Inferior parietal cortex (tissue), 1 donor: Measurements from ENCODE around the gene PARP14.
"Not testable (repeated sequence)": the region's sequence is repeated elsewhere in the genome, so short reads cannot be mapped to it uniquely, and the experiment has no call there.

ENCODE experiments used
- DNase-seq: peaks from one replicate; pipeline ENCODE4 v3.0.0-alpha.2; 2016; ENCODE audit errors: extremely low spot score

Gene PARP14

DNA sequence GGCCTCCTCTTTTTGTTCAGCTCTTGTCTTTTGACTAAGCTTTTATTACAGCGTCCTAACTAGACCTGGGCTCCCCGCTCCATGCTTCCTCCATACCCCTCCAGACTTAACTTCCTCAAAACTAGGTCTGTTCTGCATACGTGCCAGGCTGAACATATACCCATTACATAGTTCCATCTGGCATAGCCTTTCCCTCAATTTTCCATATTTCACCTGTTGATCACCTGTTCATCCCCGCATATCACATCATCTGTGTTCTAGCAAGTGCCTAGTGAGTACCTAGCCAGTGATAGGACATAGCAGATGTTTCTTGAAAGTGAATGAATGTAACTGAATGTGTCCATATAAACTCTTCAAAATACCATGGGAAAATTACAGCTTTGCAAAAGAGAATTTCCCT lies 36.0 kb downstream of the PARP14 start:
- DNase-seq: no peak

DNA sequence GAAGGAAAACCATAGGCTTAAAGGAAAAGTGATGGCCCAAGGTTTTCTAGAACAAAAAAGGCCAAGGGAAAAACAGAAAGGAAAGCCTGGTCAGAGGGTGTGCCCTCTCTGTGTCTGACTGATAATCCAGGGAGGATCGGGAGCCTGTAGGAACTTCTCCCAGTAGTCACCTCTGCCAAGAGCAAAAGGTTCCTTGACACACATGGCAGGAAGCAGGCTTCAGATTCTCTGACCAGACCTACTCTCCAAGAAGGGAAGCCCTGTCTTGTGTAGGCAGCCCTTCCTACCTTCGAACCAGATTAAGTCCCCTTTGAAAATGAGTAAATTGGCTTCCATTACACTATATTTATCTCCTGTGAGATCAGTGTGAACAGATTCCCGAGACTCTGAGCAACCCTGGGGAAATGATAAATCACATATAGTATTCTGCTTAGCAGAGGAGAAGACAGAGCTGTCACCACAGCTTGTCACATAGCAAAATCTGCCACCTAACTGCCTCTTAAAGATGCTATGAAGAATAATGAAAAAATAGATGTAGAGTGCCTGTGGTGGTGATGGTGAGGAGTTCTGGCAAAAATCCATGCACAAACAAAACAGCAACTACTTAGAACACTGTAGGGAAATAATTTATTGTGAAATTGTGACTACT lies 38.8 kb downstream of the PARP14 start:
- no peak for DNase-seq

DNA sequence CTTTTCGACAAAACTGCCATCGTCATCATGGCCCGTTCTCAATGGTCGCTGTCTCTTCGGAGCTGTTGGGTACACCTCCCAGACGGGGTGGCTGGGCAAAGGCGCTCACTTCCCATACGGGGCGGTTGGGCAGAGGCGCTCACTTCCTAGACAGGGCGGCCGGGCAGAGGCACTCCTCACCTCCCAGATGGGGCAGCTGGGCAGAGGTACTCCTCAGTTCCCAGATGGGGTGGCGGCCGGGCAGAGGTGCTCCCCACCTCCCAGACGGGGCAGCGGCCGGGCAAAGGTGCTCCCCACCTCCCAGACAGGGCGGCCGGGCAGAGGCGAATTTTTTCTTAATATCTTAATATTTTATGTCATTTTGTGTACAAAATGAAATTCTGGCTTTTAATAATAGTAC lies 44.5 kb downstream of the PARP14 start:
- no peak for DNase-seq

GRCh38 chr3:122727294-122727693 lies 46.7 kb downstream of the PARP14 start:
- no peak for DNase-seq

DNA sequence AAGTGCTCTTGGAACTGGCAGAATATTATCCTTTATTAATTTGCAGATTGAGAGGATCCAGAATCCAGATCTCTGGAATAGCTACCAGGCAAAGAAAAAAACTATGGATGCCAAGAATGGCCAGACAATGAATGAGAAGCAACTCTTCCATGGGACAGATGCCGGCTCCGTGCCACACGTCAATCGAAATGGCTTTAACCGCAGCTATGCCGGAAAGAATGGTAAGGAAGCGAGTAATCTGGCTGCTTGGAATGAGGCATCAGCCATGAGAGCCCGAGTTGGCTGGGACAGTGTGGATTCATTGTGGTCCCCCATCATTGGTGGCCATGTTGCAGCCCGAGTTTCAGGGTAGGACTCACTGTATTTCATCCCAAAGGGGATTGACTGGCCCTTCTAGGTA lies 47.1 kb downstream of the PARP14 start:
- DNase-seq: no peak

- no peak for DNase-seq
Observed at GRCh38 chr3:122728186-122728585, 47.5 kb downstream of the PARP14 start.

- no peak for DNase-seq
Observed at GRCh38 chr3:122728756-122729514, 48.3 kb downstream of the PARP14 start.

DNA sequence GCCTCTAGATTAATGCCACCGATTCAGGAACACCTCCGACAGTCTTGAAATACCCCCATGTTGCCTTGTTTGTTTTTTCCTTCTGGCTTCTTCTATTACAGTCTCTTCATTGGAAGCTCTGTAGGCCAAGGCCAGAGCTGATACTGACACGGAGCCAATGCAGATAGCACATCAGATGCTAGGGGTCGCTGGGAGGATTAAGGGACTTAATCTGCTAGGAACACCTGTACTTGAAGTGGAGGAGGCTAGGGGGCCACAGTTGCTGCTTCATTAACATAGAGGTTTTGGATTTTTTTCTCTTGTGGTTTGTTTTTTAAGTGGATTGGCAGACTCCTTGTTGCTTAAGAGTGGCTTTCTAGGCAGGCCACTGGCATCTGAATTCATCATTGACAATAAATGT lies 49.6 kb downstream of the PARP14 start:
- DNase-seq: no peak

DNA sequence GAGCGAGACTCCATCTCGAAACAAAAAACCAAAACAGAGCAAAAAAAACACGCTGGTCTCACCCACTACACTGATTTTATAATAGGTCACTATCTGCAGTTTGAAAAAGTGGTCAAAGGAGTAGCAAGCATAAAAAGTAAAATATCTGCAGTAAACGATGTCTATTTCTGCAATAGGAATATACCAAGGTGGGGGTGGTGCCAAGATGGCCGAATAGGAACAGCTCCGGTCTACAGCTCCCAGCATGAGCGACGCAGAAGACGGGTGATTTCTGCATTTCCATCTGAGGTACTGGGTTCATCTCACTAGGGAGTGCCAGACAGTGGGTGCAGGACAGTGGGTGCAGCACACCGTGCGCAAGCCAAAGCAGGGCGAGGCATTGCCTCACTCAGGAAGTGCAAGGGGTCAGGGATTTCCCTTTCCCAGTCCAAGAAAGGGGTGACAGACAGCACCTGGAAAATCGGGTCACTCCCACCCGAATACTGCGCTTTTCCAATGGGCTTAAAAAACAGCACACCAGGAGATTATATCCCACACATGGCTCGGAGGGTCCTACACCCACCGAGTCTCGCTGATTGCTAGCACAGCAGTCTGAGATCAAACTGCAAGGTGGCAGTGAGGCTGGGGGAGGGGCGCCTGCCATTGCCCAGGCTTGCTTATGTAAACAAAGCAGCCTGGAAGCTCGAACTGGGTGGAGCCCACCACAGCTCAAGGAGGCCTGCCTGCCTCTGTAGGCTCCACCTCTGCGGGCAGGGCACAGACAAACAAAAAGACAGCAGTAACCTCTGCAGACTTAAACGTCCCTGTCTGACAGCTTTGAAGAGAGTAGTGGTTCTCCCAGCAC lies 52.3 kb downstream of the PARP14 start:
- DNase-seq: not testable (repeated sequence)

DNA sequence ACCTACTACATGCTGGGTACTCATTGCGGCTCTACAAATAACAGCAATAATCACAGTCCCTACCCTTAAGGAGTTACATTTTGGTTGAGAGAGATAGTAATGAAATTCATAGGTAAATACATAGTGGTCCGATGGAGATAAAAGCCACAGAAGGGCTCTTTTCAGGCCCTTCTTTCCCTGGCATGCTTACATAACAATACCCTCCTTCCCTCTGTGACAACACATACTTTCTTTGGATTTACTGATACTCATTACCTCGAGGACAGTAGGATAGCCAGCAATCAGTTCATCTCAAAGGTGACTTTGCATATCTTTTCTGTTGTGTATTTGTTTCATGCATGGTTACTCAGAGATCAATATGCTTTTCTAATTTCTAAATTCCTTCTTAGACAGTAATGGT lies 58.5 kb downstream of the PARP14 start:
- no peak for DNase-seq

DNA sequence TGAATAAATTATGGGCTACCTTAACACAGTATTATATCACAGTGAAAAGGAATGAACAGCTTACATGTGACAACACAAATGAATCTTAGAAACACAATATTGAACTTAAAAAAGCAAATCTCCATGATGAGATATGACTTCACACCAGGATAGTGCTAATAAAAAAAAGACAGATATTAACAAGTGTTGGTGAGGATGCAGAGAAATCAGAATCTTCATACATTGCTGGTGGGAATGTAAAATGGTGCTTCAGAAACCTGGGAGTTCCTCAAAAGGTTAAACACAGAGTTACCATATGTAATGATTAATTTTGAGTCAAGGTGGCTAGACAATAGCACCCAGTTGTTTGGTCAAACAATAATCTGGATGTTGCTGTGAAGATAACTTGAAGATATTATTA lies 61.6 kb downstream of the PARP14 start:
- no peak for DNase-seq

DNA sequence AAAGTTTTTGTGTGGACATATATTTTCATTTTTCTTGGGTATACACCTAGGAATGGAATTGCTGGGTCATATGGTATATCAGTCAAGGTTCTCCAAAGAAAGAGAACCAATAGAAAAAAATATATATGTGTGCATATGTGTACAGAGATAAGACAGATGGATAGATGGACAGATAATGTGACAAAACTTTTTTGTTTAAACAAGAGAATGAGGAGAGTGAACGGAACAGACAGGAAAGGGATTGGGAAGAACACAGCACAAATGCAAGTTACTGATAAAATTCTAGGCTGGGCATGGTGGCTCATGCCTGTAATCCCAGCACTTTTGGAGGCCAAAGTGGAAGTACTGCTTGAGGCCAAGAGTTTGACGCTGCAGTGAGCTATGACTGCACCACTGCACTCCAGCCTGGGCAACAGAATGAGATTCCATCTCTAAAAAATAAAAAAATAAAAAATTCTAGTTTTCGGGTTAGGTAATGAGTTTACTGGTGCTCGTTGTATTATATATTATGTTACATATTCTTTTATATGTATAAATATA lies 63.0 kb downstream of the PARP14 start:
- DNase-seq: no peak

GRCh38 chr3:122745369-122746021 lies 64.9 kb downstream of the PARP14 start:
- no peak for DNase-seq

DNA sequence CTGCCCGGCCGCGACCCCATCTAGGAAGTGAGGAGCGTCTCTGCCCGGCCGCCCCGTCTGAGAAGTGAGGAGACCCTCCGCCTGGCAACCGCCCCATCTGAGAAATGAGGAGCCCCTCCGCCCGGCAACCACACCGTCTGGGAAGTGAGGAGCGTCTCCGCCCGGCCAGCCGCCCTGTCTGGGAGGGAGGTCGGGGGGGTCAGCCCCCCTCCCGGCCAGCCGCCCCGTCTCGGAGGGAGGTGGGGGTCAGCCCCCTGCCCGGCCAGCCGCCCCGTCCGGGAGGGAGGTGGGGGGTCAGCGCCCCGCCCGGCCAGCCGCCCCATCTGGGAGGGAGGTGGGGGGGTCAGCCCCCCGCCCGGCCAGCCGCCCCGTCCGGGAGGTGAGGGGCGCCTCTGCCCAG lies 66.7 kb downstream of the PARP14 start:
- DNase-seq: not testable (repeated sequence)

DNA sequence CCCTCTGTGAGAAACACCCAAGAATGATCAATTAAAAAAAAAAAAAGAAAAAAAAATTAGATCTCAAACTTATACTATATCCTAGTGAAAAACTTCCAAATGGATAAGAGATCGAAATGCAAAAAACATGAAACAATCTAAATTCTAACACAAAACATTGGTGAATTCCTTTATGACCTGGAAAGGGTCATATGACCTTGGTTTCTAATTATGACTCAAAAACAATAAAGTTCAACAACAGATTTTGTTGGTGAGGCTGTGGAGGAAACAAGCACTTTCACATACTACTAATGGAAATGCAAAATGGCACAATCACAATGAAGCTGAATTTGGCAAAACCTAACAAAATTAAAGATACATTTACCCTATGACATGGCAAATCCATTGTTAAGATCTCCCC lies 67.7 kb downstream of the PARP14 start:
- DNase-seq: no peak

GRCh38 chr3:122754929-122755328 lies 74.3 kb downstream of the PARP14 start:
- DNase-seq: no peak

DNA sequence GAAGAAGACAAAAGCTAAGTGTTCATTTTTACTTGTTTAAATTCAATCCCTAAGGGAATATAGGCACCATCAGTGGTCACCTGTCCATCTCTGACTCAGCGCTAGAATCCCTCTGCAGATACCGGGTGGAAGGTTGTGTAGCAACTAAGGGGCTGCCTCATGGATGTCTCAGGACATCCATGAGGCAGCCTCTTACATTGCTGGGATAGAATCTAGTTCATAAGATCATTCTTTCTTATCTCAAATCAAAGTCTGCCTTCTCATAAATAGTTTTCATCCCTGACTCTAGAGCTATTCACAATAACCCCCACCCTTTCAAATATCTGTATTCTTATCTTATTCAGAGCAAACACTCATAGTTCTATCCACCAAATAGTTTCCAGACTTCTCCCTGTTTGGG lies 74.9 kb downstream of the PARP14 start:
- DNase-seq: no peak

DNA sequence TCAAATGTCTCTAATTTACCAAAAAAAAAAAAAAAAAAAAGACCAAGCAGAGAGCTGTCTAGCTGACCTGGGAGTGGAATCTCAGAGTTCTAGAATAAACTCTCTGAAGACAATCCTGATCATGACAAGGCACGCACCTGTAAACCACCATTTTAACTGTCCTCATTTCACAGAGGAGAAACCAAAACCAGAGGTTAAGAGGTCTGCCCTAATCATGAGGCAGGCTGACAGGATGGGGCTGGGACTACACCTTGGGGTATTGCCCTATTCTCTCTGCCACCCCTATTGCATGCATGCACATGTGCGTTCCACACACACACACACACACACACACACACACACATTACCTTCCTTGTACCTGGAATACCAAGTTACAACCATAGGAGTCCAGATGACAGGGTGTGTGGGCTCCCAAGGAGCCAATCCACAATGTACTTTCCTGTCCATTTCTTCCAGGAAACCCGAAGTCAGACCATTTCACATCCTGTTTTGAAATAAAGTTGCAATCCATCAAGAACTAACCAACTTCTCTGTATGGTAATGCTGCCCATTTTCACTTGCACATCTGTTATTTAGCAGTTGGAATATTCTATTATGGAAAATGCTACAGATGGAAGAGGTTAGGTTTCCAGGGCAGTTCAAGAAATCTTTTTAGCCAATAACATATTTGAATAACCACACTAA lies 78.4 kb downstream of the PARP14 start:
- DNase-seq: no peak

DNA sequence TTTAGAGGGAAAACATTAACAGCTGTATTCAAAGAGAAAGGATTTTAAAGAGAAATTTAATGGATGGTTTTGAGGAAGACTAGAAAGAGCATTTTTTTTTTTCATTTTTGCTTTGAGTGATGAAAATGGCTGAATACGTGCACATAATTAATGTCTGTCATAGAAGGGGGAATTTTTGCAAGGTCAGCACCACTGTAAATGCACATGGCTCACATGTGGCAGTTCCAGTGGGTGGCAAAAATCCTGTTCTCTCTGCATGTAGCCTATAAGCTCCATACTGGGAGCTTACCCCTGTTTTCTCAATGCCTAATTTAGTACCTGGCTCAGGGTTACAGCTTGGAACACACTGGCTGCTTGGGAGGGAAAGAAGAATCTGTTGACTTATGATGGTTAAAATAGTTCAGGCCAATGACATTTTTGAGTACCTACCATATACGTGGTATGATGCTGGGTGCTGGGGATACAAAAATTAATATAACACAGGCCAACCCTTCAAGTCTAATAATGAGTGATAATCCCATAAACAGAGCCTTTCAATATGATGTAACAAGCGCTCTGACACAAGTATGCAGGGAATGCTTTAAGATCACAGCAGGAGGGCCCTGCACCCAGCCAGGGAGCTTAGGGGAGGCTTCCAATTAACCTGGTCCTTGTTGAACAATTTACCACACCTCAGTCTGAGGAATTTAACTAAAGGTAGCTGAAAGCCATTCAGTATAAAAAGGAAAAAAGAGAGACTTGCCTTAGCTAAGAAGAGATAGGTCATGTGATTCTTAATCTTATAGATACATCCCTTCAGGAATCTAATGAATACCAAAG lies 80.0 kb downstream of the PARP14 start:
- no peak for DNase-seq

GRCh38 chr3:122766430-122766829 lies 85.8 kb downstream of the PARP14 start:
- no peak for DNase-seq
